CD14-positive monocyte (primary cell): Measurements from ENCODE around the gene GDA. TPM values are rescaled to one million over a fixed set of nuclear protein-coding genes. Genes with fewer than 3 reads are reported as not detected.

ENCODE experiments used
- DNase-seq, 3 donors: peaks; one replicate each; pipeline ENCODE4 v3.0.0-alpha.2; 2011 to 2022
- H2AFZ ChIP-seq: 2 replicates; pipeline ENCODE4 v1.6.0; 2012; ENCODE audit warnings: mild to moderate bottlenecking, low read depth, low read length, inconsistent platforms; ENCODE audit not compliant: insufficient read depth, poor library complexity, severe bottlenecking
- H3K27ac ChIP-seq, 2 donors: 1 replicate in 1 of 2; 2 replicates in 1 of 2; pipeline ENCODE4 v1.5.1; 2012 to 2013; ENCODE audit warnings: low read length in 2 of 2, control low read depth in 1 of 2, inconsistent platforms in 1 of 2, low read depth in 1 of 2, mild to moderate bottlenecking in 1 of 2
- H3K27me3 ChIP-seq, 2 donors: one replicate each; pipeline versions ENCODE4 v1.6.0 to v1.6.1; 2011 to 2013; ENCODE audit warnings: low read length in 2 of 2; ENCODE audit not compliant: control insufficient read depth in 2 of 2, insufficient read depth in 2 of 2
- H3K36me3 ChIP-seq, 2 donors: replicated peaks in 1 of 2; 1 replicate in 1 of 2; 2 replicates in 1 of 2; pipeline versions ENCODE4 v1.5.1 to v1.6.1; 2012 to 2013; ENCODE audit warnings: low read length in 2 of 2, control low read depth in 1 of 2, inconsistent platforms in 1 of 2, mild to moderate bottlenecking in 1 of 2; ENCODE audit not compliant: insufficient read depth in 2 of 2, control insufficient read depth in 1 of 2
- H3K4me1 ChIP-seq, 2 donors: 1 replicate in 1 of 2; 2 replicates in 1 of 2; pipeline versions ENCODE4 v1.5.1 to v1.6.1; 2012 to 2013; ENCODE audit warnings: low read length in 2 of 2, control low read depth in 1 of 2, inconsistent platforms in 1 of 2, mild to moderate bottlenecking in 1 of 2, moderate library complexity in 1 of 2; ENCODE audit not compliant: insufficient read depth in 2 of 2, control insufficient read depth in 1 of 2
- H3K4me2 ChIP-seq: replicated peaks from 2 replicates; pipeline ENCODE3; 2012; ENCODE audit warnings: low read length, moderate library complexity, mild to moderate bottlenecking; ENCODE audit not compliant: poor library complexity, severe bottlenecking; ENCODE audit errors: extremely low read depth
- H3K4me3 ChIP-seq, 3 experiments: fragments of 200-600 bp in 1 of 3; sonication (generic) in 1 of 3; replicated peaks in 1 of 3; 1 replicate in 2 of 3; 2 replicates in 1 of 3; pipeline ENCODE4 v1.5.1; 2011 to 2013; ENCODE audit warnings: low read length in 3 of 3, mild to moderate bottlenecking in 3 of 3, control low read depth in 2 of 3, low read depth in 2 of 3, inconsistent platforms in 1 of 3, moderate library complexity in 1 of 3
- H3K79me2 ChIP-seq: 2 replicates; pipeline ENCODE4 v1.6.0; 2012; ENCODE audit warnings: mild to moderate bottlenecking, control low read depth, inconsistent platforms, low read length, moderate library complexity; ENCODE audit not compliant: insufficient read depth
- H3K9ac ChIP-seq: 2 replicates; pipeline ENCODE4 v1.6.0; 2017; ENCODE audit warnings: low read length, mild to moderate bottlenecking; ENCODE audit not compliant: insufficient read depth, poor library complexity, severe bottlenecking
- H3K9me3 ChIP-seq, 2 donors: replicated peaks in 1 of 2; 1 replicate in 1 of 2; 2 replicates in 1 of 2; pipeline versions ENCODE4 v1.5.1 to v1.6.1; 2012 to 2013; ENCODE audit warnings: low read length in 2 of 2, control low read depth in 1 of 2; ENCODE audit not compliant: control insufficient read depth in 1 of 2, insufficient read depth in 1 of 2
- H4K20me1 ChIP-seq: 2 replicates; pipeline ENCODE4 v1.6.0; 2012; ENCODE audit warnings: mild to moderate bottlenecking, low read length, control low read depth, moderate library complexity; ENCODE audit not compliant: insufficient read depth
- H3K27ac Mint-ChIP-seq, 7 donors: one replicate each; pipeline ENCODE4 v1.8.0; 2020; ENCODE audit warnings: mild to moderate bottlenecking in 7 of 7, mixed read lengths in 7 of 7, moderate library complexity in 6 of 7, inconsistent platforms in 2 of 7
- H3K27me3 Mint-ChIP-seq, 3 donors: one replicate each; pipeline ENCODE4 v1.8.0; 2021 to 2022; ENCODE audit warnings: low read depth in 3 of 3, mild to moderate bottlenecking in 3 of 3, mixed read lengths in 3 of 3, moderate library complexity in 3 of 3, inconsistent platforms in 1 of 3
- H3K36me3 Mint-ChIP-seq, 2 donors: one replicate each; pipeline ENCODE4 v1.8.0; 2020; ENCODE audit warnings: mixed read lengths in 2 of 2, inconsistent platforms in 1 of 2, mild to moderate bottlenecking in 1 of 2
- H3K4me1 Mint-ChIP-seq: one replicate; pipeline ENCODE4 v1.8.0; 2020; ENCODE audit warnings: mild to moderate bottlenecking, mixed read lengths
- H3K4me3 Mint-ChIP-seq, 2 donors: one replicate each; pipeline ENCODE4 v1.8.0; 2020; ENCODE audit warnings: mild to moderate bottlenecking in 2 of 2, mixed read lengths in 2 of 2, moderate library complexity in 1 of 2
- H3K9me3 Mint-ChIP-seq, 7 donors: one replicate each; pipeline ENCODE4 v1.8.0; 2020 to 2022; ENCODE audit warnings: mixed read lengths in 7 of 7, mild to moderate bottlenecking in 6 of 7, moderate library complexity in 6 of 7, inconsistent platforms in 2 of 7
- CTCF ChIP-seq: fragments of 200-600 bp; IDR thresholded peaks from one replicate; pipeline ENCODE4 v1.8.0; 2022; ENCODE audit warnings: antibody characterized with exemption, mild to moderate bottlenecking
- WGBS: methylation state at CpG from one replicate; pipeline ENCODE4 v1.1.5; 2013; ENCODE audit warnings: missing lambda C conversion rate; ENCODE audit not compliant: insufficient coverage; 5-methylcytosine and 5-hydroxymethylcytosine counted together
- intact Hi-C, 2 donors: fragments of 100-400 bp; cut with micrococcal nuclease; formaldehyde crosslinking; loops; one replicate each; pipeline versions ENCODE4 v1.15.0 to v1.15.1; 2023
- polyA plus RNA-seq, 3 donors: library from polyadenylated mRNA; depleted of rRNA in 1 of 3; unstranded in 2 of 3; stranded (reverse) in 1 of 3; fragments of 300-500 nt in 2 of 3; fragments of >200 nt in 1 of 3; fragmentation: Illumina TruSeq in 2 of 3; gene quantifications; 1 replicate in 2 of 3; 2 replicates in 1 of 3; pipeline ENCODE4 v1.2.3, GENCODE V29; 2012 to 2021

Gene GDA
- polyA plus RNA-seq, 3 donors: not detected

DNA sequence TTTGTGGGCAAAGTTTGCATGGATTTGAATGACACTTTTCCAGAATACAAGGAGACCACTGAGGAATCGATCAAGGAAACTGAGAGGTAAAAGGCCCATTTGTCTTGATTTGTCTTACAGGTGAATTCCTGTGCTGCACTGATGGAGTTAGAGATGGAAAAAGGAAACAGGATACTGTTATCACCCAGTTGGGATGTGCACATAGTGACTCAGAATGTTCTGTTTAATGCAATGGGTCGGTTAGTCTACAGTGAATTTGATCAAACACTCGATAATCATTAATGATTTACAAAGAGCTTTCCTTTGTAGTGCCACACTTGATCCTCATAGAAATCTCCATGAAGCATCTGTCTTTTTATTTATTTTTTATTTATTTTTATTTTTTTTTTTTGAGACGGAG lies 64.7 kb downstream of the GDA start:
- WGBS: 100% methylated on average over 1 of the region's 4 CpGs
- intact Hi-C loops: no loop called here
- no peak for DNase-seq

DNA sequence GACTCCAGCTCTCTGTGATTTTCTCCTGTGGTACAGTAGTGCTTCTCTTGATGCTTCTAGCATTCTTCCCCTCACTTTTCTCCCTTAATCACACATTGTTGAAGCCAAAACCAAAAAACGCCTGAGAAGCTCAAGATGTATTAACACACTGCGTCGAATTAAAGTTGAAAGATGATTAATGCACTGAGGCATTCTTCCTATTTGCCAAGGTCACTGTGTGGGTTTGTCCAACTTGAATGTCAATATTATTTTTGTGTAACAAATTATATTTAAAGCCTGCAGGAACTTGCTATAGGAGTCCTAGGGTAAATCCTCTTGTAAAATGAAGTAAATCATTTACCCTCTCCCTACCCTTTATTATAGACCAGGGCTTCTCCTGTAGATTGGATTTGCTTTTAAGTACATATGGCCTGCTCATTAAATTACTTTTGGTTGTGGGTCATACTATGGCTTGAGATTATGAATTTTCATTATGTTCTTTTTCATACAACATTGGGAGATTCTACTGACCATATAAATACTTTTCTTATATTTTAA lies 68.1 kb downstream of the GDA start:
- no peak for DNase-seq
- intact Hi-C loops: no loop called here
- Histone ChIP-seq H3K4me1 (no peaks in the 10 kb centered on the region), H2AFZ (no peak overlapping the region), H4K20me1 (no peaks in the 10 kb centered on the region), H3K79me2 (no peaks in the 10 kb centered on the region), H3K36me3 (no peaks in the 10 kb centered on the region), H3K27me3 (no peaks in the 10 kb centered on the region), H3K9me3 (no peaks in the 10 kb centered on the region), H3K27ac (no peak overlapping the region), H3K9ac (no peak overlapping the region), H3K4me2 (no peak overlapping the region), H3K4me3 (no peak overlapping the region)
- Mint-ChIP-seq H3K27me3 (peaks cover 0 to 6% (median 6%) of the 10 kb centered on the region in 3 donors), H3K4me3 (no peak overlapping the region), H3K27ac (no peak overlapping the region), H3K4me1 (no peaks in the 10 kb centered on the region), H3K9me3 (peaks cover 0 to 4% (median 0%) of the 10 kb centered on the region in 7 donors), H3K36me3 (no peaks in the 10 kb centered on the region)
- WGBS: no CpG with 5 or more reads among the region's 3 CpGs
- TF ChIP-seq CTCF: no peak

More for the DNA sequence above, 64.7 kb downstream of the GDA start:
- Histone ChIP-seq H3K79me2 (no peaks in the 10 kb centered on the region), H3K4me3 (no peak overlapping the region), H3K27me3 (peaks cover 4 to 8% of the 10 kb centered on the region in 2 donors), H2AFZ (no peak overlapping the region), H3K27ac (no peak overlapping the region), H4K20me1 (no peaks in the 10 kb centered on the region), H3K4me1 (no peaks in the 10 kb centered on the region), H3K9ac (no peak overlapping the region), H3K36me3 (no peaks in the 10 kb centered on the region), H3K9me3 (no peaks in the 10 kb centered on the region), H3K4me2 (no peak overlapping the region)
- Mint-ChIP-seq H3K27ac (no peak overlapping the region), H3K36me3 (no peaks in the 10 kb centered on the region), H3K9me3 (peaks cover 0 to 3% (median 0%) of the 10 kb centered on the region in 7 donors), H3K4me3 (no peak overlapping the region), H3K27me3 (peaks cover 0 to 15% (median 11%) of the 10 kb centered on the region in 3 donors), H3K4me1 (no peaks in the 10 kb centered on the region)
- TF ChIP-seq CTCF: no peak
